D721Med (cell line): ENCODE measurements around the gene DMRTA1.

Source experiments
- DNase-seq: peaks from one replicate; pipeline ENCODE4 v3.0.0; 2011; ENCODE audit warnings: low spot score; ENCODE audit not compliant: insufficient read length
- FAIRE-seq: peaks from 2 replicates; lab custom pipeline; 2011; peaks lifted over from hg19 to GRCh38; lab: Jason Lieb, UNC
- TF ChIP-seq, protein P1 (sequence below): IDR thresholded peaks from 2 replicates; pipeline ENCODE4 v1.5.1; 2012; ENCODE audit warnings: mild to moderate bottlenecking, control low read depth; ENCODE audit not compliant: insufficient read depth; ENCODE audit errors: missing control alignments

Gene DMRTA1, protein sequence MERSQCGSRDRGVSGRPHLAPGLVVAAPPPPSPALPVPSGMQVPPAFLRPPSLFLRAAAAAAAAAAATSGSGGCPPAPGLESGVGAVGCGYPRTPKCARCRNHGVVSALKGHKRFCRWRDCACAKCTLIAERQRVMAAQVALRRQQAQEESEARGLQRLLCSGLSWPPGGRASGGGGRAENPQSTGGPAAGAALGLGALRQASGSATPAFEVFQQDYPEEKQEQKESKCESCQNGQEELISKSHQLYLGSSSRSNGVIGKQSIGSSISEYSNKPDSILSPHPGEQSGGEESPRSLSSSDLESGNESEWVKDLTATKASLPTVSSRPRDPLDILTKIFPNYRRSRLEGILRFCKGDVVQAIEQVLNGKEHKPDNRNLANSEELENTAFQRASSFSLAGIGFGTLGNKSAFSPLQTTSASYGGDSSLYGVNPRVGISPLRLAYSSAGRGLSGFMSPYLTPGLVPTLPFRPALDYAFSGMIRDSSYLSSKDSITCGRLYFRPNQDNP

DNA sequence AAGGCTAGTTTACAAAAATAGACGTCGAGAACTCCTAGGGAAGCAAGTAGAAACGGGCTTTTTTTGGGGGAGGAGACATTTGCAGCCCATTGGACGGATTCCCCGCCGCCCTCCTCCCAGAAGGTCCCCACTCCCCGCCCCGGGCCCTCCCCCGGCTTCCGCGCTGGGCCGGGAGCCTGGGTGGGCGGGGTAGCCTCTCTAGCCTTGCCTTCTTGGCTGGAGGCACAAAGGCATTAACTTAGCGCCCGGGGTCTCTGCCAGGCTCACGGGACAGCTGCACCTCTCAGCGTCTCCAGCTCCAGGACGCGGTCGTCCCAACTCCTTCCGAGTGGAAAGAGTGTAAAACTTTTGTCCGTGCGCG is at the start of gene DMRTA1:
Gene DMRTA1 (plus strand): TSS at position 236 of the 361 bp plus-strand sequence. CDS start 242 bp downstream, outside the sequence.
- TF ChIP-seq, protein P1, sequence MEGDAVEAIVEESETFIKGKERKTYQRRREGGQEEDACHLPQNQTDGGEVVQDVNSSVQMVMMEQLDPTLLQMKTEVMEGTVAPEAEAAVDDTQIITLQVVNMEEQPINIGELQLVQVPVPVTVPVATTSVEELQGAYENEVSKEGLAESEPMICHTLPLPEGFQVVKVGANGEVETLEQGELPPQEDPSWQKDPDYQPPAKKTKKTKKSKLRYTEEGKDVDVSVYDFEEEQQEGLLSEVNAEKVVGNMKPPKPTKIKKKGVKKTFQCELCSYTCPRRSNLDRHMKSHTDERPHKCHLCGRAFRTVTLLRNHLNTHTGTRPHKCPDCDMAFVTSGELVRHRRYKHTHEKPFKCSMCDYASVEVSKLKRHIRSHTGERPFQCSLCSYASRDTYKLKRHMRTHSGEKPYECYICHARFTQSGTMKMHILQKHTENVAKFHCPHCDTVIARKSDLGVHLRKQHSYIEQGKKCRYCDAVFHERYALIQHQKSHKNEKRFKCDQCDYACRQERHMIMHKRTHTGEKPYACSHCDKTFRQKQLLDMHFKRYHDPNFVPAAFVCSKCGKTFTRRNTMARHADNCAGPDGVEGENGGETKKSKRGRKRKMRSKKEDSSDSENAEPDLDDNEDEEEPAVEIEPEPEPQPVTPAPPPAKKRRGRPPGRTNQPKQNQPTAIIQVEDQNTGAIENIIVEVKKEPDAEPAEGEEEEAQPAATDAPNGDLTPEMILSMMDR = no peak
- DNase-seq = no peak
- no peak for FAIRE-seq

DNA sequence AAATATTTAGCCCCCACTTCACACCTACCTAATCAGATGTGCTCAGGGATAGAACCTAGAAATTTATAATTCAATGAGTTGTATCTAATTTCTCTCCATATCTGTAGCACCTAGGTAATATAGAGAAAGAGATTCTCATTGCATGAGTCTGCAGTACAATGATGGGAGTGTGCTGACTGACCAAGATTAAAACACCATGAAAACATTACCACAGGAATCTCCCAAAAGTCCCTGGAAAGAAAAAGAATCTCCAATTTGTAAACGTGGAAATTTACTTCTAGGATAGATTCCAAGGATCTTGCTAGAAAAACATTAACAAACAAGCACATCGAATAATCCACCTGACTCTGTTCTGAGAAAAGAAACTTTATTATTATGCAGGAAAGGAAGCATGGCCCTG is 45.0 kb upstream of the DMRTA1 start:
- no peak for FAIRE-seq
- TF ChIP-seq, protein P1 = no peak
- DNase-seq = no peak

DNA sequence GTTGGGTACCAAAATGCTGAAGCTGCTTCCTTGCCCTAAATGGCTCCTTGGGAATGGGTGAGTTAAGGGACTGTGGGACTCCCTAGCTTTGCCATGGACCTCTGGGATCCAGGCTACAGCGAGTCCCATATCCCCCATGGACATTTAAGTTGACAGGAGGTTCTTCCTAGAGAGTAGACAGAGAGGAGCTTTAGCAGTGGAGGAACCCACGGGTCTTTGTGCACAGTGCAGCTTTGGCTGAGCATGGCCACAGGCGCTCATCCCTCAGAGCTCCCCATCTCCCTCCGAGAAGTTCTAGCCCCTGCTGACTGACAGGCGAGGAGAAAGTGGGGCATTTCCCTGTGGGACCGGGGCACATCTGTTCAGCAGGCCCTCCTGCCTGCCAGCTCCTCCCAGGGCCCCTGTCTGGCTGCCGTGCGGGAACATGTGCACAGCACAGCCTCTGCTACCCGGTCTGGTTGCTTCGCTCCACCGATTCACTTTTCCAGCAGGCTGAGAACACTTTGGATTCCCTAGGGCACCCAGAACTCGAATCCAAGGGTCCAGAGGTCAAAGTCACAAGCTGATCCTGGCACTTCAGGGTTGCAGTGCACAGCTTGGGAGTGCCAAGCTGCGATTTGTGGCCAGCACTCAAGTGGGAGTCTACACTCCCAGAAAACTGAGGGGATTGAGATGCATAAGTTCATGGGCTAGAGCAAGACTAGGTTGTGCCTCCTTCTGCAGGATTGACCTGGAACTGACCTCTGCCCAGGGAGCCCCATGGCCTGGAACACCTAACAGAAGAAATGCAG is 40.6 kb upstream of the DMRTA1 start:
- DNase-seq = no peak
- TF ChIP-seq, protein P1 = no peak
- FAIRE-seq = no peak

DNA sequence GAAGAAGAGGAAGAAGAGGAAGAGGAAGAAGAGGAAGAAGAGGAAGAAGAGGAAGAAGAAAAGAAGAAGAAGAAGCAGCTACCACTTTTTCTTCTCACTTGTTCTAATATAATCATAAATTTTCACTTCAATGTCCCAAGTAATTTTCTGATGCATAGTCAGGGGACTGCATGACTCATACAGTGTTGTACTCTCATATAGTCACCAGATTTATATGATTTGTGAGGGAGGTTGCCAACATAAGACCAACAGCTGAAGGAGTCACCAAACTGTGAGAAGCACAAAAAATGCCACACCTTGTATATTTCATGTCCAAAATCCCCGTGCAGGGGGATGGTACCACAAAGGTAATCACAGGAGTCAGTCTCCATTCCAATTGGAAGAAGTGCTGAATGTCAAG is 32.7 kb upstream of the DMRTA1 start:
- FAIRE-seq (no peak), DNase-seq (no peak)
- TF ChIP-seq, protein P1 = no peak

DNA sequence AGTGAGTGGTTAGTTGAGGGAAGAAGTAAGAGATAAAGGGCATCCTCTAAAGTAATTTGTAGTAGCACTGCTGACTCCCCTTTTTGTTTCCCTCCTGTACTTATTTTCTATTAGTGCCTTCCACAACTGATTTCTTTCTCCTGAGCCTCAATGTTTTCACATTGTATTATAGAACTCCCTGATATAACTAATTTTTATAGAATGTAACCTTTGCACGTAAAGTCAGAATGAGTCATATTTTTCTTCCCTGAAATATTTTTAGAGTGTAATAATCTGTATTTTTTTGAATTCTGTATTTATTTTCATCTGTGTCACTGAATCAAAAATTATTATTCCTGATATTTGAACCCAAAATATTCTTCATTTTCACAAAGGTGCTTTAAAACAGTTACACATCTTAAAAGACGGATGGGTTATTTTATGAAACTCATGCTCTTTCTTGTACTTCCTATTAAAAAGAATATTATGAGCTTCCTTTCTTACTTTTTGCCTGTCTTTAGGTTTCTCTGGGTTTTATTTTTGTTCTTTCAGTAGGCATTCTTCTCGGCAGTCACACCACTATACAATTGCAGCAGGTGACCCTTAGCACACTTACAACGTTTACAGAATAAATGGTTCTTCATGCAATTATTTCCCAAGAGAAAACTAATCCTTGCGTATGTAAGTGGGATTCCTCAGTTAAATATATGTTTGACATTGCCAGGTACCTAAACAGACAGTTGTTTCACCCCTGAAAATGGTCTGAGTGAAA is 30.5 kb upstream of the DMRTA1 start:
- TF ChIP-seq, protein P1 = no peak
- DNase-seq (no peak), FAIRE-seq (no peak)

DNA sequence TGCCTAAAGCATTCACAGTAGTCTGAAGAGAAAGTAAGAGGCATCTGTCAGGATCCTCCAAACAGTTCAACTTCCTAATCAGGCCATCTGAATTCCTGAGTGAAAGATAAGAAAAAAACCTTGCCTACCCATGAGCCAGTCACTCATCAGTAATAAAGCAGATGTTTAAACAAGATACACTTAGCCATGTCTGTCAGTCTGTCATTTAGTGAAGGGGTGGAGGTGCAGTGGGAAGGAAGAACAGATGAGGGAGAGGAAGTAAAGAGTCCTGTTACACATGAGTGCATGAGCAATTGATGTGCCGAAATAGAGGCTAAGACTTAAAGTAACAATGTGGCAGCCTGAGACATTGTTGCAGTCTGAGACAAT is 29.9 kb upstream of the DMRTA1 start:
- no peak for FAIRE-seq
- no peak for DNase-seq
- TF ChIP-seq, protein P1 = no peak
